Pancreas (tissue), 10 donors: ENCODE data around the gene CMTM7. TPM values are rescaled to one million over a fixed set of nuclear protein-coding genes. Genes with fewer than 3 reads are reported as not detected.

Experiments
- ATAC-seq, 4 donors: fragments of 200-7000 bp; cut with Tn5 transposase; one replicate each; pipeline versions ENCODE4 v1.8.0 to v1.9.1; 2020; ENCODE audit warnings: mild to moderate bottlenecking in 4 of 4, moderate library complexity in 4 of 4
- DNase-seq, 6 donors: peaks; one replicate each; pipeline ENCODE4 v3.0.0-alpha.2; 2020
- FAIRE-seq: peaks from 2 replicates; lab custom pipeline; 2012; peaks lifted over from hg19 to GRCh38; lab: Jason Lieb, UNC
- H3K27ac ChIP-seq, 4 donors: fragments of 200-600 bp; sonication (generic); 1 replicate in 3 of 4; 2 replicates in 1 of 4; pipeline versions ENCODE4 v1.5.0 to v1.8.0; 2020
- H3K27me3 ChIP-seq, 4 donors: fragments of 200-600 bp; one replicate each; pipeline ENCODE4 v1.8.0; 2021
- H3K36me3 ChIP-seq, 3 donors: fragments of 200-600 bp; sonication (generic) in 1 of 3; one replicate each; pipeline versions ENCODE4 v1.5.0 to v1.8.0; 2020 to 2021
- H3K4me1 ChIP-seq, 3 donors: fragments of 200-600 bp; one replicate each; pipeline ENCODE4 v1.8.0; 2021
- H3K4me3 ChIP-seq, 4 donors: fragments of 200-600 bp; sonication (generic) in 2 of 4; one replicate each; pipeline versions ENCODE4 v1.5.0 to v1.8.0; 2020 to 2021
- H3K9me3 ChIP-seq, 4 donors: fragments of 200-600 bp; one replicate each; pipeline ENCODE4 v1.8.0; 2021
- CTCF ChIP-seq, 4 donors: fragments of 200-600 bp; sonication (generic) in 3 of 4; IDR thresholded peaks; one replicate each; pipeline versions ENCODE4 v1.5.0 to v1.8.0; 2021; ENCODE audit warnings: antibody characterized with exemption in 4 of 4
- WGBS, 2 donors: extraction: QIAGEN DNeasy Blood & Tissue Kit; methylation state at CpG; one replicate each; pipeline ENCODE4 v1.1.7; 2013; 5-methylcytosine and 5-hydroxymethylcytosine counted together
- intact Hi-C, 3 donors: fragments of 100-400 bp; cut with DNase I; formaldehyde crosslinking; loops; one replicate each; pipeline versions ENCODE4 v1.11.1 to v1.14.2; 2022
- polyA plus RNA-seq, 2 donors: library from polyadenylated mRNA; stranded (reverse); fragments of 200-250 nt; gene quantifications; one replicate each; pipeline ENCODE4 v1.2.3, GENCODE V29; 2013
- total RNA-seq, 6 donors: library from RNA; stranded (reverse); fragmentation: NEBNext Ultra II Directional in 4 of 6; extraction: Animal tissue kit (Norgen Biotek cat#: 25700) in 4 of 6; gene quantifications; one replicate each; pipeline versions ENCODE4 v1.2.1 to v1.2.4, GENCODE V29; 2021 to 2023
- donor health status: healthy with polysubstance abuse.
- donor health status: DM: no; HTN: no; CAD: no; lungs with moderate emphysema.
- donor health status: DM: no; HTN: no; CAD: no.
- donor health status: control.
- donor health status: control.
- donor health status: Bipolar disorder and iron deficiency.
- donor health status: DM: yes; HTN: yes; CAD: no.
- donor health status: DM: no; HTN: no; CAD: no.
- donor health status: DM: no; HTN: no; CAD: no.
- donor health status: DM: yes; HTN: yes; CAD: no.

Gene CMTM7
- total and polyA plus RNA-seq, 8 donors = 6.1 to 23.8 (median 12.0) TPM

GRCh38 chr3:32454731-32455608 is 63.3 kb downstream of the CMTM7 start:
- H3K27me3 ChIP-seq = no peaks in the 10 kb centered on the region
- FAIRE-seq = no peak
- H3K4me1 ChIP-seq = no peaks in the 10 kb centered on the region
- H3K27ac ChIP-seq = no peak overlapping the region
- no peaks in the 10 kb centered on the region for H3K9me3 ChIP-seq
- intact Hi-C loops = no loop called here
- TF ChIP-seq CTCF (IDR thresholded peaks at IDR 0.05) = no peak
- H3K4me3 ChIP-seq = no peak overlapping the region
- 75 to 80% methylated on average over 15 of the region's 15 CpGs for WGBS, 2 donors
- ATAC-seq = peak in 3 of 4 donors; percentile 17 to 58 (median 48)
- DNase-seq = no peak
- no peaks in the 10 kb centered on the region for H3K36me3 ChIP-seq

- Histone ChIP-seq H3K9me3 (no peaks in the 10 kb centered on the region), H3K36me3 (no peaks in the 10 kb centered on the region), H3K27me3 (no peaks in the 10 kb centered on the region), H3K4me1 (no peaks in the 10 kb centered on the region), H3K4me3 (no peak overlapping the region), H3K27ac (no peak overlapping the region)
- FAIRE-seq = no peak
- 89 to 90% methylated on average over 15 of the region's 15 CpGs for WGBS, 2 donors
- DNase-seq = no peak
- no peak for ATAC-seq
- intact Hi-C loops = no loop called here
- no peak for TF ChIP-seq CTCF (IDR thresholded peaks at IDR 0.05)
These were observed 64.2 kb downstream of the CMTM7 start for GRCh38 chr3:32455609-32456428.

- no peaks in the 10 kb centered on the region for H3K36me3 ChIP-seq
- peaks cover 0 to 3% (median 0%) of the 10 kb centered on the region in 3 donors for H3K4me1 ChIP-seq
- FAIRE-seq = no peak
- H3K27me3 ChIP-seq = no peaks in the 10 kb centered on the region
- no peaks in the 10 kb centered on the region for H3K9me3 ChIP-seq
- no peak overlapping the region for H3K27ac ChIP-seq
- no peak for ATAC-seq
- DNase-seq = no peak
- no peak for TF ChIP-seq CTCF (IDR thresholded peaks at IDR 0.05)
- 86 to 88% methylated on average over 11 of the region's 11 CpGs for WGBS, 2 donors
- intact Hi-C loops = no loop called here
- H3K4me3 ChIP-seq = no peak overlapping the region
These were observed 64.9 kb downstream of the CMTM7 start for GRCh38 chr3:32456429-32457130.

- Histone ChIP-seq H3K9me3 (no peaks in the 10 kb centered on the region), H3K27me3 (no peaks in the 10 kb centered on the region), H3K27ac (no peak overlapping the region), H3K36me3 (no peaks in the 10 kb centered on the region), H3K4me3 (no peak overlapping the region), H3K4me1 (peaks cover 0 to 6% (median 0%) of the 10 kb centered on the region in 3 donors)
- DNase-seq (no peak), ATAC-seq (peak in 3 of 4 donors; percentile 26 to 65 (median 29)), FAIRE-seq (no peak)
- intact Hi-C loops = no loop called here
- WGBS, 2 donors = 84% methylated on average over 9 of the region's 9 CpGs
- TF ChIP-seq CTCF (IDR thresholded peaks at IDR 0.05) = no peak
These were observed 66.4 kb downstream of the CMTM7 start for GRCh38 chr3:32457971-32458471.
